Choroid plexus epithelial cell (primary cell): Measurements from ENCODE around the gene RASGRF2.

Experiments used
- DNase-seq: peaks from one replicate; pipeline ENCODE4 v3.0.0-alpha.2; 2010; ENCODE audit warnings: low read depth
- H3K4me3 ChIP-seq: 2 replicates; pipeline ENCODE4 v1.5.1; 2011; ENCODE audit warnings: low read depth, mild to moderate bottlenecking, control low read depth, low read length, moderate library complexity
- TF ChIP-seq, protein P1 (sequence below): conservative IDR thresholded peaks from 2 replicates; pipeline ENCODE4 v1.5.1; 2011; ENCODE audit warnings: low read depth, mild to moderate bottlenecking, control low read depth, inconsistent platforms, low read length, moderate library complexity

The RASGRF2 gene

DNA sequence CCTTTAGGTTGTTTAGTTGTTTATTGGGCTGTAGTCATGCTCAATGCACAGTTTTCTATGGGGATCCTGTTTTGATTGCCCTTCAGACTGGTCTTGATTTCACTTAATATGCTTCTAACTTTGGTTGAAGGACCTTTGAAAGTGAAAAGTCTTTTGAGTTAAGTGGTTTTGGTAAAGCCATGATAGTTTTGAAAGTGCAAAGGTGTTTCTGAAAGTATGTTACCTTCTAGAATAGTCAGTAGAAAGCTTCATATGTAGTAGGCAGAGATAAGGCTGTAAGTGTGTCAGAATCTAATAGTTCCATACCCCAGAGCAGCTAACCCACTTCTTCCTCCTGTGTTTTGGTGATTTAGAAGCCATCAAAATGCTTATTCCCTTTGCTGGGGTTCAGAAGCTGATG is 46.1 kb downstream of the RASGRF2 start:
- TF ChIP-seq, protein P1, sequence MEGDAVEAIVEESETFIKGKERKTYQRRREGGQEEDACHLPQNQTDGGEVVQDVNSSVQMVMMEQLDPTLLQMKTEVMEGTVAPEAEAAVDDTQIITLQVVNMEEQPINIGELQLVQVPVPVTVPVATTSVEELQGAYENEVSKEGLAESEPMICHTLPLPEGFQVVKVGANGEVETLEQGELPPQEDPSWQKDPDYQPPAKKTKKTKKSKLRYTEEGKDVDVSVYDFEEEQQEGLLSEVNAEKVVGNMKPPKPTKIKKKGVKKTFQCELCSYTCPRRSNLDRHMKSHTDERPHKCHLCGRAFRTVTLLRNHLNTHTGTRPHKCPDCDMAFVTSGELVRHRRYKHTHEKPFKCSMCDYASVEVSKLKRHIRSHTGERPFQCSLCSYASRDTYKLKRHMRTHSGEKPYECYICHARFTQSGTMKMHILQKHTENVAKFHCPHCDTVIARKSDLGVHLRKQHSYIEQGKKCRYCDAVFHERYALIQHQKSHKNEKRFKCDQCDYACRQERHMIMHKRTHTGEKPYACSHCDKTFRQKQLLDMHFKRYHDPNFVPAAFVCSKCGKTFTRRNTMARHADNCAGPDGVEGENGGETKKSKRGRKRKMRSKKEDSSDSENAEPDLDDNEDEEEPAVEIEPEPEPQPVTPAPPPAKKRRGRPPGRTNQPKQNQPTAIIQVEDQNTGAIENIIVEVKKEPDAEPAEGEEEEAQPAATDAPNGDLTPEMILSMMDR = no peak
- no peak overlapping the region for H3K4me3 ChIP-seq
- no peak for DNase-seq

DNA sequence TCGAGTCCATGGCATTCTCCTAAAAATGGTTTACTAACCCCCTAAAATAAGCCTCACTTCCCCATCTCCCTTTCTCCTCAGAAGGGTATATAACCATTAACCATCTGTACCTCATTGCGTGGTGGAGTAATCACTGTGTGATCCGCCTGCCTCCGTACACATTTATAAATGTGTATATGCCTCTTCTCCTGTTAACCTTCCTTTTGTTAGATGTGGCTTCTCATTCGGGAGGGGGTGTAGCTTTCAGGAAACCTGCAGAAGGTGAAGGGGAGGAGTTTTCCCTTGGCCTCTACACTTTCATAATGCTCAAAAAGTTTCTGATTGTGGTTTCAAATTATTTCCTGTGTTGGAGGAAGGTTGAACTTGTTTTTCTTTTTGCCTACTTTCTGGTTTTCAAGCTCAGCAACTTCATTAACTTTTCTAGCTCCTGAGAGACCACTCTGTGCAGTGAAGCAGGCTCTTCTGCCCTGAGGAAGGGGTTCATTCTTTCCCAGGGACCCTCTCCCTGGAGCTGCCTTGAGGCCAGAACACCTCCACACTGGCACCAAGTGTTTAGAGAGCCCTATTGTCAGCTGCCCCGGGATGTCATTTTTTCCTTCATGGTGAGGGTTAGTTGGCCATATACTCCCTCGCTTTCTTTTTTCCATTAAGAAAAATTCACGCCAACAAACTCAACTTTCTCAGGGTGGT is 46.9 kb downstream of the RASGRF2 start:
- no peak for DNase-seq
- TF ChIP-seq, protein P1 = no peak
- no peak overlapping the region for H3K4me3 ChIP-seq

DNA sequence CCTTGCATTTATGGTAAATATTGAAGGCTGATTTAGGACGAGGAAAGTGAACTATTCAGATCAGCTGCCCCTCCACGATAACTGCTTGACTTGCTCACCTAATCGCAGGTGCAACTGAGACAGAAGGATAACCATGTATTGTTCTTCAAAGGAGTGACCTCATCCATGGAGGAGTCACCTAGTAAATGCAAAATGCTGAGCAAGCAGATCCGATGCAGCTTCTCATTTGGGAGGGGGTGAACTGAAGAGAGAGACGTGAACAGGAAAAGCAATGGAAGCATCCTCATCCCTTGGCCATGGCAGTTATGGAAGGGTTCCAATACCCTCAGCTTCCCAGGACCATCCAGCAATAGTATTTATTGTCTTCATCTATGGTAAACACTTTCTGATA is 47.5 kb downstream of the RASGRF2 start:
- H3K4me3 ChIP-seq = no peak overlapping the region
- TF ChIP-seq, protein P1 = no peak
- DNase-seq = no peak

DNA sequence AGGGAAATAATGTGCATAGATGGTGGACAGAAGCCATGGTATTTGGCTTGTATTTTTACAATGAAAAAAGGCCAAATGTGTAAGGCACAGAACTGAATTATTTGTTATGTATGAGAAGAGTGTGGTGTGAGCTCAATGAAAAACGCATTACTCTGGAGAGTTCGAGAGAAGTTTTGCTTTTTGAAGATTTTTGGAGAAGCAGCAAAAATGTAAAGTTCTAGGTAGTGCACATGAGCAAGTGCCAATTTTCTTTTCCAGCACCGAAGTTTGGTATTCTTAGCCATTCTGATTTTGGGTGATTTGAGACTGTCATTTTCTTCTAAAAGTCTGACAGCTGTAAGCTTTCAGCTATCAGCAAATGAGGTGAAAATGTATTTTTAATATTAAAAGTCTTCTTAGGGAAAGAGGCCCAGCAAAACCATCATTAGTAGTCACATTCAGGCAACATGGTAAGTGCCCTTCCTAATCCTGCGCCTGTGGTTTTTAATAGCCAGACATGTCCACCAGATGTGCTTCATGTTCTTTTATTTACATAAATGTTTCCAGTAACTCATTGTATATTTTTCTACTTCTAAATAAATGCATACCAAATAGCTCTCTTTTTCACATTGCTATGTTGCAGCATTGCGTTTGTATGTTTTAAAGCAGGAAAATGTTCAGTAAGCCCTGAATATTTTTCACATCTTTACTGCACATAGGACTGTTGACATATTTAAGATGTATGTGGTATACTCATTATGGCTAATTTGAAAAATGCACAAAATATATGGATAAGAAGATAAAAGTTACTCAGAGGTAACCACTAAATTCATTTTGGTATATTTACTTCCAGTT is 50.4 kb downstream of the RASGRF2 start:
- DNase-seq = no peak

DNA sequence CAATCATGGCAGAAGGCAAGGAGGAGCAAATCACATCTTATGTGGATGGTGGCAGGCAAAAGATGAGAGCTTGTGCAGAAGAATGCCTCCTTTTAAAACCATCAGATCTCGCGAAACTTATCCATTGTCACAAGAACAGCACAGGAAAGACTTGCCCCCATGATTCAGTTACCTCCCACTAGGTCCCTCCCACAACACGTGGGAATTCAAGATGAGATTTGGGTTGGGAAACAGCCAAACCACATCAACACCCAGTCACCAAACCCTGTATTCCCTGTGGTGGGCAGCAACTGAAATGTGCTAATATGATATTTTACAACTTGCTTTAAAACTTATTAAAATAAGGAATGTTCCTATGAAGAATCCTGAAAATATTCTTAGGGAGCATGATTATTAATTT is 54.2 kb downstream of the RASGRF2 start:
- no peak overlapping the region for H3K4me3 ChIP-seq
- no peak for DNase-seq
- TF ChIP-seq, protein P1 = no peak

More for the DNA sequence above, 50.4 kb downstream of the RASGRF2 start:
- no peak overlapping the region for H3K4me3 ChIP-seq
- TF ChIP-seq, protein P1 = no peak

DNA sequence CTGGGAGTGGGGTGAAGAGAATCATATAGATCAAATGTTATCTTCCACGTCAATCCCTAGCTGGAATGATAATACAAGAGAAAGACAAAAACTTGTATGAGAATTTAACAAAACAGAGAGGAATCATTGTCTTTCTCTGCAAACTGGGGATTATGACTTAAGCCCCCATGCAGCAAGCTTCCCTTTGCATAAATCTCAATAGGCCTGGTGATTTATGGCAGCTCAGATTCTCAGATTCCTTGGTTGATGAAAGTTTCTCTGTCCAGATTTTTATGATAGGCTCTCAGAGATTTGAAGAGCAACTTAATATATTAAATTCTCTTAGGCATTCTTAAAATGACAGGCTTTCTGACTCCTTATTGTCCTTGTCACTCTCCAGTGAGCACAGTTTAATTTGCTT is 56.0 kb downstream of the RASGRF2 start:
- no peak overlapping the region for H3K4me3 ChIP-seq
- no peak for DNase-seq
- TF ChIP-seq, protein P1 = no peak
